Endothelial cell of umbilical vein (primary cell): ENCODE data around the gene CCNT2.

Source experiments
- EZH2 ChIP-seq: IDR thresholded peaks from 2 replicates; pipeline ENCODE4 v1.6.1; 2012; ENCODE audit warnings: borderline replicate concordance, low read depth, mild to moderate bottlenecking, moderate library complexity, low read length, inconsistent platforms; ENCODE audit not compliant: severe bottlenecking
- FOS ChIP-seq: IDR thresholded peaks from 2 replicates; pipeline ENCODE4 v1.6.1; 2011; ENCODE audit warnings: mild to moderate bottlenecking, low read length, moderate library complexity, borderline replicate concordance; ENCODE audit not compliant: insufficient read depth
- GATA2 ChIP-seq: IDR thresholded peaks from 2 replicates; pipeline ENCODE4 v1.7.0; 2011; ENCODE audit warnings: low read depth, mild to moderate bottlenecking, moderate library complexity, mixed read lengths, low read length; ENCODE audit not compliant: insufficient read length, insufficient read depth
- MYC ChIP-seq: IDR thresholded peaks from one replicate; pipeline ENCODE4 v1.6.1; 2011; ENCODE audit warnings: mild to moderate bottlenecking, low read depth, low read length
- POLR2A ChIP-seq: IDR thresholded peaks from 2 replicates; pipeline ENCODE4 v1.6.1; 2012; ENCODE audit warnings: low read depth, mild to moderate bottlenecking, control low read depth, low read length
- POLR2AphosphoS5 ChIP-seq: IDR thresholded peaks from 2 replicates; pipeline ENCODE4 v1.6.1; 2012; ENCODE audit warnings: low read depth, mild to moderate bottlenecking, control low read depth, low read length, moderate library complexity; ENCODE audit not compliant: insufficient read depth
- TF ChIP-seq, protein P1 (sequence below), 2 donors: IDR thresholded peaks; 1 replicate in 1 of 2; 2 replicates in 1 of 2; pipeline ENCODE4 v1.5.1; 2011; ENCODE audit warnings: low read length in 2 of 2, mild to moderate bottlenecking in 2 of 2, moderate library complexity in 2 of 2, control low read depth in 1 of 2, inconsistent platforms in 1 of 2, low read depth in 1 of 2; ENCODE audit not compliant: insufficient read depth in 1 of 2; ENCODE audit errors: extremely low read depth in 1 of 2
- TF ChIP-seq, protein P2 (sequence below): IDR thresholded peaks from 2 replicates; pipeline ENCODE4 v1.6.1; 2011; ENCODE audit not compliant: insufficient read depth, insufficient read length

DNA sequence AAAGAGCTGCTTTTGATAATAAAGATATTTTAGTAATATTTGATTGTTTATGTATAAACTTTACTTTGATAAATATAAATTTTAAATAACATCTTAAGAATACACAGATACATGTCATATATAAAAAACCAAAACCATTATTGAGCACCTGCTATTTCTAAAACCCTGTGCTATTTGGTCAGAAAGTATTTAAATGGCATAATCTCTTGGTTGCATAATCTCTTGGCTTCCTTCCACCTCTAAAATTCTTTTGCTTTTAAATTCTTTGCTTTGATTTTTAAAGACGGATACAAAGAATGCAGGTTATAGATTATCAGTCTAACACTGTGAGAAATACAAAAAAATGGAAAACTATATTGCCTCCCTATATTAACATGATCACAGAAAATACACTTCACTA lies 43.3 kb upstream of the CCNT2 start:
- no peak for TF ChIP-seq MYC
- TF ChIP-seq, protein P1, sequence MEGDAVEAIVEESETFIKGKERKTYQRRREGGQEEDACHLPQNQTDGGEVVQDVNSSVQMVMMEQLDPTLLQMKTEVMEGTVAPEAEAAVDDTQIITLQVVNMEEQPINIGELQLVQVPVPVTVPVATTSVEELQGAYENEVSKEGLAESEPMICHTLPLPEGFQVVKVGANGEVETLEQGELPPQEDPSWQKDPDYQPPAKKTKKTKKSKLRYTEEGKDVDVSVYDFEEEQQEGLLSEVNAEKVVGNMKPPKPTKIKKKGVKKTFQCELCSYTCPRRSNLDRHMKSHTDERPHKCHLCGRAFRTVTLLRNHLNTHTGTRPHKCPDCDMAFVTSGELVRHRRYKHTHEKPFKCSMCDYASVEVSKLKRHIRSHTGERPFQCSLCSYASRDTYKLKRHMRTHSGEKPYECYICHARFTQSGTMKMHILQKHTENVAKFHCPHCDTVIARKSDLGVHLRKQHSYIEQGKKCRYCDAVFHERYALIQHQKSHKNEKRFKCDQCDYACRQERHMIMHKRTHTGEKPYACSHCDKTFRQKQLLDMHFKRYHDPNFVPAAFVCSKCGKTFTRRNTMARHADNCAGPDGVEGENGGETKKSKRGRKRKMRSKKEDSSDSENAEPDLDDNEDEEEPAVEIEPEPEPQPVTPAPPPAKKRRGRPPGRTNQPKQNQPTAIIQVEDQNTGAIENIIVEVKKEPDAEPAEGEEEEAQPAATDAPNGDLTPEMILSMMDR (IDR thresholded peaks at IDR 0.05; ENCODE audit: extremely low read depth in 1 of 2, insufficient read depth in 1 of 2, low read depth in 1 of 2, low read length in 2 of 2) = no peak
- no peak for TF ChIP-seq POLR2AphosphoS5
- TF ChIP-seq EZH2 = no peak
- TF ChIP-seq GATA2 = no peak
- TF ChIP-seq POLR2A = no peak
- TF ChIP-seq FOS = no peak
- TF ChIP-seq, protein P2, sequence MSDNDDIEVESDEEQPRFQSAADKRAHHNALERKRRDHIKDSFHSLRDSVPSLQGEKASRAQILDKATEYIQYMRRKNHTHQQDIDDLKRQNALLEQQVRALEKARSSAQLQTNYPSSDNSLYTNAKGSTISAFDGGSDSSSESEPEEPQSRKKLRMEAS = no peak
